HG03520 (cell line): ENCODE results near the gene UBAC2.

Source experiments
- ATAC-seq: cut with Tn5 transposase; IDR thresholded peaks from one replicate; pipeline ENCODE4 v1.9.1; 2021; ENCODE audit warnings: mild to moderate bottlenecking, moderate library complexity; ENCODE audit not compliant: unreplicated experiment

Gene UBAC2

GRCh38 chr13:99353246-99353600, 152.6 kb downstream of the UBAC2 start:
- no peak for ATAC-seq

GRCh38 chr13:99353836-99354235, 153.2 kb downstream of the UBAC2 start:
- ATAC-seq, result no peak

DNA sequence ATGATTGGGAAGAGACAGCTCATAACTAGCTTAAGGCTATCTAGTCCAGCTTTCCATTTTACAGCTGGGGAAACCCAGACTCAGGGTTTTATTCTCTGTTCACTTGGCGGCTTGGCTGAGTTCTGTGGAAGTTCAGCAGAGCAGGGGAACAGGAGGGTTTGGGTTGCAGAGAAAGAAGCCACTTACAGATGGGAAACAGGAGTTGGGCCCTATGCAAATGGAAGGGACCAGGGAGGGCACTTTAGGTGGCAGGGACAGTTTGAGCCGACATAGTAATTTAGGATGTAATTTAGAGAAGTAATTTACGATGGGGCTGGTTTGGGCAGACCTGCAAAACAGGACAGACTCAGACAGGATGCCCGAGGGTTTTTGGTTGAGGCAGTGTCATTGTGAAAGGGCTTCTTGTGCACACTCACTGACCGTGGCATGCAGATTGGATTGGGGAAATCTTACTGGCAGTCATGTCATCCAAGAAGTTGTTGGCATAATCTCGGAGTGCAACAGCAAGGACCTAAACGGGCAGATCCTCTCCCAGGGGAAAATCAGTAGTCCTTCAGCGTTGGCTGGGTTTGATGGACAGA, 153.8 kb downstream of the UBAC2 start:
- ATAC-seq, result no peak

DNA sequence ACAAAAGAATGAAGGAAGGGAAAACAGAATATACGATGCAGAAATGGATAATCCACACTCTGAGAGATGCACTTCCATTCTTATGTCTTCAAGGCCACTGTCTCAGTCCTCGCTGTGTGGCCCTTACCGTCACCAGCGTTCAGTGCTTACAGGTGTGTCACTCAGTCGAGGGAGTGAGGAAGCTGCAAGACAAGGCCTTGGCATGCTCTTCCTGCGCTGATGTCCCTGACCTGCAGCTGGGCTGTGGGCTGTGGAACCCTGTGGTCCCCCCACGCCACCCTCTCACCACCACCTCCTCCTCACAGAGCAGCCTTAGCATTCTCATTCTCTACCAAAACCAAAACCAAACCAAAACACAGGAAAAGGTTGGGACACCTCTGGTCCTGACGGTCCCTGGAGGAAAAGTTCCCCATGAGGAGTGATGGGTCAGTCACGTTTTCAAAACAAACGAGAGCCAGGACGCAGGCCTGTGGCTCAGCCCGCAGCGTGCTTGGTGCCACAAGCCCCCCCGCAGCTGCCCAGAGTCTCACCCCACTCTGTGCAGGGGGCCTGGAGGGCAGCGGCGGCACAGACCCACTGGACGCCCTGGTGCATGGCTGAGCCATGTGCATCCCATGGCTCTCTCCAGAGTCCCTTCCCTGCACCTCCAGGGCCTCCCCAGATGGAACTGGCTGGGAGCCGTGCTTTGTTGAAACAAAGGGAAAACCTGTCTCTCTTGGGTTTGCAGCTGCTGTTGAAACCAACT, 154.8 kb downstream of the UBAC2 start:
- ATAC-seq, result no peak

GRCh38 chr13:99356012-99356261, 155.3 kb downstream of the UBAC2 start:
- ATAC-seq, result no peak

GRCh38 chr13:99356262-99357091, 155.8 kb downstream of the UBAC2 start:
- peak; percentile 73 for ATAC-seq

DNA sequence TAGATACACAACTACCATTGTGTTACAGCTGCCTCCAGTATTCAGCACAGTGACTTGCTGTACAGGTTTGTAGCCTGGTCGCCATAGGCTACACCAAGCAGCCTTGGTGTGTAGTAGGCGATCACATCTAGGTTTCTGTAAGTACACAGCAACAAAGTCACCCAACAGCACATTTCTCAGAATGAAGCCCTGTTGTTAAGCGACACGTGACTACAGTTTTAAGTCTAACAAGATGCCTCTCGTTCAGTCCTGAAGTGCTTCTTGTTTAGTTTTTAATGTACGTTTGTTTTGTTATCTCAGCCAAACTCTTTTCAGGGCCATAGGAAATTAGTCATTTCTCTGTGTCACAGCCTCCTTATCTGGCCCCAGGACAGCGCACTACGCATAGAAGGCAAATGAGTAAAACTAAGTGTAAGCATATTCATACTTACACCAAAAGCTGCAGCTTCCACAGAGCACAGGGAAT, 156.5 kb downstream of the UBAC2 start:
- ATAC-seq, result peak; percentile 21

DNA sequence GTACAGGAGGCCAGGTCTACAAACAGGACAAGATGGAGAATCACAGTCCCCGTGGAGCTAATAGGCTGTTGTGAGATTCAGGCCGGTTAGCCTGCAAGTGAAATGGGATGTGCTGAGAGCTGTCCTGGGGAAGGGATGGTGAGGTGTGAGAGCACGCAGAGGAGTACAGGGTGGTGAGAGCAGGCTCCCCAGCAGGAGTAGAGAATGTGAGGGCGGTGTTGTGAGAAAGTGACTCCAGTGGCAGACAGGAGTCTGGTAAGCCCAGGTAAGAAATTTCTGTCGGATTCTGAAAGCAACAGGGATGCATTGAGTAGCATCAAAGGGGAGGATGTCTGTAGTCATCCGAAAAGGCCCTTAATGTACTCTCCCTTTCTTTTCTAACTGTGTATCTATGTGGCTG, 157.3 kb downstream of the UBAC2 start:
- no peak for ATAC-seq

DNA sequence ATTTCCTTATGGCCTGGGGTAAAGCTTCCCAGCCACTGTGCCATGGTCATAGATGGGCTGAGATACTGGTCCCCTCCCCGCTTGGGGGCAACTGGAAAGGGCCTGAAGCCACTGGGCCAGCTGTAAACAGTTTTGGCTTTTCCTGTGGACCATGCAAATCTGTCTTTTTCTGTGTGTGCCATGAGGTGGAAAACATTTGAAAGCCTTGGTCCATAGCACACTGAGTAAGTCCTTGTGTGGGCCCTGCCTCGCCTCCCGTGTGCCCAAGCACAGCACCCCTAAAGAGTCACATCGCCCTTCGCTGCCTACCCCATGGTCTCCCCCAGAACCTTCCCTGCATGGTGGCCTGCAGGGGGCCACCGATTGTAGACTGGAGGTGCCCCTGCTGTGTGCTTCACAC, 158.9 kb downstream of the UBAC2 start:
- no peak for ATAC-seq

DNA sequence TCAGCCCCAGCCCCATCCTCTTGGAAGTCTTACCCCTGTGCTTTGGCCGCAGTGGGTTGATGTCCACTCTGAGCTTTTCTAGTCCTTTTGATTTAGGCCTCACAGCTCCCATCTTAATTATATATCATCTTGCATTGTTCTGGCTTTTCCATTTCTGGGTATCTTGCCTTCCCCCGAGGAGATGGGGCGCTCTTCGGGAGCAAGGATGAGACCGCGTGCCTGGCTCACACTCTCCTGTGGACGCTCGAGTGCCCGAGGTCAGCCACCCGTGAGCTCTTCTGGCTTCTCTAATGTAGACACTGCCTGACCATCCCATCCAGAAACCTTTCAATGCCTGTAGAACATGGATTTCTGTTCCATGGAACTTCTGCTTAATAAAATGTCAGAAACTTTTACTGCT, 160.0 kb downstream of the UBAC2 start:
- ATAC-seq, result no peak

- ATAC-seq, result no peak
Measured at GRCh38 chr13:99361197-99361596, 160.5 kb downstream of the UBAC2 start.

DNA sequence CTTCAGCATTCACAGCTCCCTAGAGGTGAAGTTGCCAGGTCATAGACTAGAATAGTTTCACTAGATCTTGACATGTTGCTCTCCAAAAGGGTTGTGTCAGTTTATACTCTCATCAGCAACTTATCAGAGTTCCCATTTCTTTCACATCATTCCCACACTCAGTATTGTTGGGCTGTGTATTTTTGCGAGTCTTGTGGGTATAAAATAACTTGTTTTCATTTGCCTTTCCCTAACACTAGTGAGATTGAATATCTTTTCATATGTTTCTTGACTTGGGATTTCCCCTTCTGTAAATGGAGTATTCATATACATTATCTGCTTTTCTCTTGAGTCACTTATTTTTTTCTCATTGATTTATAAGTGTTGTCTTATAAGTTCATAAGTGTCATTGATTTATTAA, 161.7 kb downstream of the UBAC2 start:
- ATAC-seq, result no peak

DNA sequence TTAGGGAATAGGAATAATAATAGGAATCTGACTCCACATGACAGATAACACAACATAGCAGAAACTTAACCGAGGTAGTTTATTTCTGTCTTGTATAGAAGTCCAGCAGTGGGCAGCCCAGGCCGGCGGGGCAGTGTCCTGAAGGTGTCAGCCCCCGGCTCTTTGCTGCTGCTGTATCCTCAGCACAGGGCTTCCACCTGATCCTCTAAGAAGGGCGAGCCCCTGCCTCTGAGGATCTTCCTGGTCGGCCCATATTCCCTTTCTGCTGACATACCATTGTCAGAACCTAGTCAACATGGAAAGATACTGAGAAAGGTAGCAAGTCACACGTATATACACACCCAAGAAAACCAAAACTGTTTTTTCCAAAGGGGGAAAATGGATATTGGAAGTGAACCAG, 162.7 kb downstream of the UBAC2 start:
- ATAC-seq, result no peak

GRCh38 chr13:99363949-99364348, 163.3 kb downstream of the UBAC2 start:
- peak; percentile 46 for ATAC-seq

- no peak for ATAC-seq
Measured at GRCh38 chr13:99366075-99366987, 165.7 kb downstream of the UBAC2 start.

GRCh38 chr13:99367106-99367616, 166.5 kb downstream of the UBAC2 start:
- ATAC-seq, result no peak

DNA sequence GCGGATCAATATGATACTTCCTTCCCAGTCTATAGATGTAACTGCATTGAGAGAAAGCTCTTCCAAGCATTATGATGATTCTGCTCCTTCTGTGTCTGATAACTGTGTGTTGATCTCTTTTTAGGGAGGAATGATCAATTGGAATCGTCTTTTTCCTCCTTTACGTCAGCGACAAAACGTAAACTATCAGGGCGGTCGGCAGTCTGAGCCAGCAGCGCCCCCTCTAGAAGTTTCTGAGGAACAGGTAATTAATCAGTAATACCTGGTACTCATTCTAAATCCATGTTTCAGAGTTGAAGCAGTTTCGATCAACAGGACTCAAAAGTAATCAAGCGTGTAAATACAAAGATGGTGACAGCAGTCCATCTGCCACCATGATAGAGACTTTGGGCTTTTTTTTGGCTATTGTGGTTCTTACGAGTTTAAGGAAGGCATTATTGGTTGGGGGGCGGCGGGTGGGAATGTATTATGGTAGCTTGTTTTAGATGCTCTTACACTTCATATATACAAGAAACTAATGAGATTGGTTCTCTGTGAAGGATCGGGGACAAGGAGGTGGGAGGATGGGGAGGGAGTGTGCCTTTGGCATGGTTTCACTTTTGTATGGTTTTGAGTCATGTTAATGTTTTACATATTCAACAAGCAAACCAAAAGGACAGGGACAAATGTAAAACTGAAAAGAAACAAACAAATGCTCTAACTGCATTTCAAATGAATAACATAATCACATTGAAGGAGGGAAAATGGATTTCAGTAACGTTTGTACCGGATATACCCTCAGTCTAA, 167.2 kb downstream of the UBAC2 start:
- no peak for ATAC-seq

DNA sequence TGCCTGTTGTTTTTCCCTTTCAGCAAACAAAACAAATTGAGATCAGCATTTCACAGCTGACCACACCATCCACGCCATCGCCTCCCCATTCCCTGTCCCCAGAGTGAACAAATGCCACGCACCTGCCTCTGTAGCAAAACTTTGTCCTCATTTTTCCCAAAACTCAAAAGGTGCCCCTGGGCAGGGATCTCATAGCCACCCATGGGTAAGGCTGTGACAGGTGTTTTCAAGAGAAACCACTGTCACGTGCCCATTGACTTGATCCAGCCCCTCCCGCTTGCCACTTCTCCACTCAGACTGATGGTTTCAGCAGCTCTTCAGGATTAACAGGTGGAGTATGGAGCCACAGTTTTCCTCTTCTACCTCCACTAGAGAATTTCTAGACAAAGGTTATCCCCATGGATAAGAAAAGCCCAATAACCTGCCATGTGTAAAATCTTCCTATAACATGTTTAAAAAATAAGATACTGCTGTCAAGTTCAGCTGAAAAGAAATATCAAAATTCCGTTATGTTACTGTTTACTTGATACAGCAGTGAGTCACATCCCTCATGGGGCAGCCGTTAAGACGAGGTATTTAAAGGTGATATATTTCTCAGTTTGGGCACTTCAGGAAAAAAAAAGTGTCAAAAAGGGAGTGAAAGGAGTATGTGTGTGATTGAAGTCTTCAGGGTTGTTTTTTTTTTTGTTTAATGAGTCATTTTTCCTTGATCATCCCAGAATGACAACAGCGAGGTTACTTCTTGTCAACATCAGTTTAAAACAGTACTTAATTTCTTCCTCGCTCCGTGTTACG, 170.0 kb downstream of the UBAC2 start:
- no peak for ATAC-seq

GRCh38 chr13:99371956-99372355, 171.3 kb downstream of the UBAC2 start:
- ATAC-seq, result no peak
